HepG2 (cell line): ENCODE measurements around the gene SYCP2L. TPM values are rescaled to one million over a fixed set of nuclear protein-coding genes. Genes with fewer than 3 reads are reported as not detected.

Experiments used
- ASH2L ChIP-seq: fragments of 300-600, 200-600 bp; sonication (generic); IDR thresholded peaks from 2 replicates; pipeline ENCODE4 v1.7.0; 2017; ENCODE audit warnings: low read depth, mild to moderate bottlenecking, moderate library complexity, mixed read lengths, low read length; ENCODE audit not compliant: insufficient read length
- CEBPG ChIP-seq: IDR thresholded peaks from 2 replicates; pipeline ENCODE4 v1.6.1; 2016
- KLF12 ChIP-seq: sonication (generic); formaldehyde crosslinking; IDR thresholded peaks from 2 replicates; pipeline ENCODE4 v1.4.0; 2020; ENCODE audit warnings: missing genetic modification reagents, borderline replicate concordance
- MIER2 ChIP-seq: IDR thresholded peaks from 2 replicates; pipeline ENCODE4 v1.6.1; 2016; ENCODE audit warnings: missing biosample characterization, missing genetic modification reagents
- MTA1 ChIP-seq: sonication (generic); formaldehyde crosslinking; IDR thresholded peaks from 2 replicates; pipeline ENCODE4 v1.4.0; 2020; ENCODE audit warnings: missing genetic modification reagents, mild to moderate bottlenecking, borderline replicate concordance
- PAWR ChIP-seq: sonication (generic); formaldehyde crosslinking; IDR thresholded peaks from 2 replicates; pipeline ENCODE4 v1.4.0; 2020; ENCODE audit warnings: missing genetic modification reagents, mild to moderate bottlenecking, borderline replicate concordance
- TBX3 ChIP-seq: fragments of 450-650 bp; IDR thresholded peaks from 2 replicates; pipeline ENCODE4 v1.6.1; 2017; ENCODE audit warnings: antibody characterized with exemption, mild to moderate bottlenecking, inconsistent platforms, borderline replicate concordance
- USF2 ChIP-seq, 2 experiments: sonication (generic) in 1 of 2; formaldehyde crosslinking in 1 of 2; IDR thresholded peaks; 2 replicates each; pipeline versions ENCODE4 v1.5.1 to v1.6.1; 2011 to 2020; ENCODE audit warnings: borderline replicate concordance in 1 of 2, low read depth in 1 of 2, low read length in 1 of 2, mild to moderate bottlenecking in 1 of 2, missing genetic modification reagents in 1 of 2, moderate library complexity in 1 of 2
- ZNF367 ChIP-seq: sonication (generic); formaldehyde crosslinking; IDR thresholded peaks from 2 replicates; pipeline ENCODE4 v1.4.0; 2020; ENCODE audit warnings: missing genetic modification reagents, borderline replicate concordance
- ZNF883 ChIP-seq: sonication (generic); formaldehyde crosslinking; IDR thresholded peaks from 2 replicates; pipeline ENCODE4 v1.5.1; 2020; ENCODE audit warnings: mild to moderate bottlenecking, missing genetic modification reagents; ENCODE audit errors: not compliant biosample characterization
- polyA plus RNA-seq, 8 experiments: library from polyadenylated mRNA; depleted of rRNA in 3 of 8; stranded (reverse) in 7 of 8; unstranded in 1 of 8; fragments of >200 nt; fragmentation: Illumina TruSeq in 4 of 8; extraction: Trizol in 4 of 8; gene quantifications; 2 replicates each; pipeline versions ENCODE4 v1.2.1 to v1.2.3, GENCODE V29; 2011 to 2016; ENCODE audit warnings: low read depth in 4 of 8, missing spikeins in 1 of 8, mixed read lengths in 1 of 8; ENCODE audit not compliant: insufficient read depth in 1 of 8
- total RNA-seq, 5 experiments: library from RNA; depleted of rRNA; stranded (reverse); fragments of >200 nt; fragmentation: Illumina TruSeq; extraction: Trizol; gene quantifications; 2 replicates each; pipeline ENCODE4 v1.2.3, GENCODE V29; 2016; ENCODE audit warnings: low read depth in 1 of 5
- TF ChIP-seq, protein P1 (sequence below): sonication (generic); formaldehyde crosslinking; IDR thresholded peaks from 2 replicates; pipeline ENCODE4 v1.4.0; 2020; ENCODE audit warnings: missing genetic modification reagents
- TF ChIP-seq, protein P2 (sequence below): sonication (generic); formaldehyde crosslinking; IDR thresholded peaks from 2 replicates; pipeline ENCODE4 v1.4.0; 2020; ENCODE audit warnings: missing genetic modification reagents, mild to moderate bottlenecking, borderline replicate concordance
- TF ChIP-seq, protein P3 (sequence below): sonication (generic); formaldehyde crosslinking; IDR thresholded peaks from 2 replicates; pipeline ENCODE4 v1.9.0; 2021; ENCODE audit warnings: missing genetic modification reagents, borderline replicate concordance
- TF ChIP-seq, protein P4 (sequence below): sonication (generic); formaldehyde crosslinking; IDR thresholded peaks from 2 replicates; pipeline ENCODE4 v1.5.1; 2020; ENCODE audit warnings: missing genetic modification reagents, mild to moderate bottlenecking, borderline replicate concordance

The SYCP2L gene
- total and polyA plus RNA-seq, 2 of the 13 experiments (the other 11 are each of a cell fraction or from before 2014, with no cell fraction given), result 0.22 to 0.54 TPM

GRCh38 chr6:11007715-11008608 lies 121.1 kb downstream of the SYCP2L start (continued):
- TF ChIP-seq USF2 (IDR thresholded peaks at IDR 0.05; ENCODE audit: low read depth, low read length), result no peak
- TF ChIP-seq USF2 (CRISPR knock-in tag; IDR thresholded peaks at IDR 0.05; ENCODE audit: borderline replicate concordance), result no peak
- TF ChIP-seq KLF12 (CRISPR knock-in tag), result 0 out of 2 replicates have a peak, but pooled peaks have one; percentile 46
- peak; percentile 23; the same call in 1 of the 2 replicates for TF ChIP-seq CEBPG (CRISPR knock-in tag)
- peak; percentile 31 for TF ChIP-seq ZNF883
- TF ChIP-seq, protein P1, sequence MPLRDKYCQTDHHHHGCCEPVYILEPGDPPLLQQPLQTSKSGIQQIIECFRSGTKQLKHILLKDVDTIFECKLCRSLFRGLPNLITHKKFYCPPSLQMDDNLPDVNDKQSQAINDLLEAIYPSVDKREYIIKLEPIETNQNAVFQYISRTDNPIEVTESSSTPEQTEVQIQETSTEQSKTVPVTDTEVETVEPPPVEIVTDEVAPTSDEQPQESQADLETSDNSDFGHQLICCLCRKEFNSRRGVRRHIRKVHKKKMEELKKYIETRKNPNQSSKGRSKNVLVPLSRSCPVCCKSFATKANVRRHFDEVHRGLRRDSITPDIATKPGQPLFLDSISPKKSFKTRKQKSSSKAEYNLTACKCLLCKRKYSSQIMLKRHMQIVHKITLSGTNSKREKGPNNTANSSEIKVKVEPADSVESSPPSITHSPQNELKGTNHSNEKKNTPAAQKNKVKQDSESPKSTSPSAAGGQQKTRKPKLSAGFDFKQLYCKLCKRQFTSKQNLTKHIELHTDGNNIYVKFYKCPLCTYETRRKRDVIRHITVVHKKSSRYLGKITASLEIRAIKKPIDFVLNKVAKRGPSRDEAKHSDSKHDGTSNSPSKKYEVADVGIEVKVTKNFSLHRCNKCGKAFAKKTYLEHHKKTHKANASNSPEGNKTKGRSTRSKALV (CRISPR knock-in tag), result no peak
- TF ChIP-seq, protein P2, sequence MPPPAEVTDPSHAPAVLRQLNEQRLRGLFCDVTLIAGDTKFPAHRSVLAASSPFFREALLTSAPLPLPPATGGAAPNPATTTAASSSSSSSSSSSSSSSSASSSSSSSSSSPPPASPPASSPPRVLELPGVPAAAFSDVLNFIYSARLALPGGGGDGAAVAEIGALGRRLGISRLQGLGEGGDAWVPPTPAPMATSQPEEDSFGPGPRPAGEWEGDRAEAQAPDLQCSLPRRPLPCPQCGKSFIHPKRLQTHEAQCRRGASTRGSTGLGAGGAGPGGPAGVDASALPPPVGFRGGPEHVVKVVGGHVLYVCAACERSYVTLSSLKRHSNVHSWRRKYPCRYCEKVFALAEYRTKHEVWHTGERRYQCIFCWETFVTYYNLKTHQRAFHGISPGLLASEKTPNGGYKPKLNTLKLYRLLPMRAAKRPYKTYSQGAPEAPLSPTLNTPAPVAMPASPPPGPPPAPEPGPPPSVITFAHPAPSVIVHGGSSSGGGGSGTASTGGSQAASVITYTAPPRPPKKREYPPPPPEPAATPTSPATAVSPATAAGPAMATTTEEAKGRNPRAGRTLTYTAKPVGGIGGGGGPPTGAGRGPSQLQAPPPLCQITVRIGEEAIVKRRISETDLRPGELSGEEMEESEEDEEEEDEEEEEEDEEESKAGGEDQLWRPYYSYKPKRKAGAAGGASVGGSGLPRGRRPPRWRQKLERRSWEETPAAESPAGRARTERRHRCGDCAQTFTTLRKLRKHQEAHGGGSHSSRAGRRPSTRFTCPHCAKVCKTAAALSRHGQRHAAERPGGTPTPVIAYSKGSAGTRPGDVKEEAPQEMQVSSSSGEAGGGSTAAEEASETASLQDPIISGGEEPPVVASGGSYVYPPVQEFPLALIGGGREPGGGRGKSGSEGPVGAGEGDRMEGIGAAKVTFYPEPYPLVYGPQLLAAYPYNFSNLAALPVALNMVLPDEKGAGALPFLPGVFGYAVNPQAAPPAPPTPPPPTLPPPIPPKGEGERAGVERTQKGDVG (CRISPR knock-in tag), result 0 out of 2 replicates have a peak, but pooled peaks have one; percentile 63
- TF ChIP-seq TBX3, result no peak; the same call in 1 of the 2 replicates
- TF ChIP-seq, protein P3, sequence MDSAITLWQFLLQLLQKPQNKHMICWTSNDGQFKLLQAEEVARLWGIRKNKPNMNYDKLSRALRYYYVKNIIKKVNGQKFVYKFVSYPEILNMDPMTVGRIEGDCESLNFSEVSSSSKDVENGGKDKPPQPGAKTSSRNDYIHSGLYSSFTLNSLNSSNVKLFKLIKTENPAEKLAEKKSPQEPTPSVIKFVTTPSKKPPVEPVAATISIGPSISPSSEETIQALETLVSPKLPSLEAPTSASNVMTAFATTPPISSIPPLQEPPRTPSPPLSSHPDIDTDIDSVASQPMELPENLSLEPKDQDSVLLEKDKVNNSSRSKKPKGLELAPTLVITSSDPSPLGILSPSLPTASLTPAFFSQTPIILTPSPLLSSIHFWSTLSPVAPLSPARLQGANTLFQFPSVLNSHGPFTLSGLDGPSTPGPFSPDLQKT (CRISPR knock-in tag), result no peak
- no peak for TF ChIP-seq MIER2
- TF ChIP-seq MTA1, result peak; percentile 68; the same call in 1 of the 2 replicates
- TF ChIP-seq PAWR (CRISPR knock-in tag), result no peak
- TF ChIP-seq ASH2L, result no peak
- TF ChIP-seq, protein P4, sequence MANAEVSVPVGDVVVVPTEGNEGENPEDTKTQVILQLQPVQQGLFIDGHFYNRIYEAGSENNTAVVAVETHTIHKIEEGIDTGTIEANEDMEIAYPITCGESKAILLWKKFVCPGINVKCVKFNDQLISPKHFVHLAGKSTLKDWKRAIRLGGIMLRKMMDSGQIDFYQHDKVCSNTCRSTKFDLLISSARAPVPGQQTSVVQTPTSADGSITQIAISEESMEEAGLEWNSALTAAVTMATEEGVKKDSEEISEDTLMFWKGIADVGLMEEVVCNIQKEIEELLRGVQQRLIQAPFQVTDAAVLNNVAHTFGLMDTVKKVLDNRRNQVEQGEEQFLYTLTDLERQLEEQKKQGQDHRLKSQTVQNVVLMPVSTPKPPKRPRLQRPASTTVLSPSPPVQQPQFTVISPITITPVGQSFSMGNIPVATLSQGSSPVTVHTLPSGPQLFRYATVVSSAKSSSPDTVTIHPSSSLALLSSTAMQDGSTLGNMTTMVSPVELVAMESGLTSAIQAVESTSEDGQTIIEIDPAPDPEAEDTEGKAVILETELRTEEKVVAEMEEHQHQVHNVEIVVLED (CRISPR knock-in tag), result peak; percentile 30; the same call in 1 of the 2 replicates
- no peak for TF ChIP-seq ZNF367 (CRISPR knock-in tag)
